ENCODE data around the gene CLCN1. TPM values are rescaled to one million over a fixed set of nuclear protein-coding genes. Genes with fewer than 3 reads are reported as not detected.
"Not testable (repeated sequence)": the region's sequence is repeated elsewhere in the genome, so short reads cannot be mapped to it uniquely, and the experiment has no call there.

Gene CLCN1
- total and polyA plus RNA-seq, 2 of the 4 experiments (the other 2 are of a cell fraction), result not detected

DNA sequence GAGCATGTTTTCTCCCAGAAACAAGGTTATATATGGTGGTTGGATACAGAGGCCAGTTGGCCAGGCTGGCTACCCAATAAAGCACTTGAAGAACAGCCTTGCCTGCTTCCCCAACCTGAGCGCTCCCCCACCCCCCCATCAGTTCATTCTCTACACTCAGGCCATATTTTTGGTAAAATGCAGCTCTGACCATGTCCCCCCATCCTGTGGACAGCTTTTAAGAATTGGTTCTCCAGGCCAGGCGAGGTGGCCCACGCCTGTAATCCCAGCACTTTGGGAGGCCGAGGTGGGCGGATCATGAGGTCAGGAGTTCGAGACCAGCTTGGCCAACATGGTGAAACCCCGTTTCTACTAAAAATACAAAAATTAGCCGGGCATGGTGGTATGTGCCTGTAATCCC lies 76.5 kb downstream of the CLCN1 start:
- Histone ChIP-seq H4K20me1 (ENCODE audit: insufficient read depth, low read length) (peaks cover 68% of the 10 kb centered on the region), H3K9me1 (ENCODE audit: insufficient read depth, low read length) (peaks cover 30% of the 10 kb centered on the region), H3K36me3 (ENCODE audit: control insufficient read depth, insufficient read depth, low read length) (peaks cover 54% of the 10 kb centered on the region), H3K79me1 (ENCODE audit: low read depth in 1 of 2, low read length in 2 of 2) (peaks cover 16 to 50% of the 10 kb centered on the region in 2 experiments; a peak in 3 of 4 replicates), H2BK5ac (ENCODE audit: low read depth, low read length, poor library complexity, severe bottlenecking) (peak overlapping the region; percentile 16), H3K27ac (ENCODE audit: insufficient read depth, low read length) (peak overlapping the region; percentile 38; the same call in 1 of the 2 replicates), H3K4me1 (ENCODE audit: control insufficient read depth, insufficient read depth, low read length) (peaks cover 40% of the 10 kb centered on the region)
- ATAC-seq (ENCODE audit: low read depth); H3K27me3 ChIP-seq (ENCODE audit: control insufficient read depth, insufficient read depth, low read length); H4K5ac ChIP-seq (ENCODE audit: low read depth, low read length); H2AFZ ChIP-seq (replicated peaks; ENCODE audit: low read length, poor library complexity); dilution Hi-C loops (cut with HindIII; ENCODE audit: low sequenced_read_pairs, unreplicated experiment); H3K14ac ChIP-seq (replicated peaks; ENCODE audit: low read depth, low read length); H4K91ac ChIP-seq (ENCODE audit: insufficient read depth, low read depth, low read length); H3K56ac ChIP-seq (ENCODE audit: extremely low read depth, insufficient read depth, low read length); H2AK9ac ChIP-seq (replicated peaks; ENCODE audit: low read depth, low read length, poor library complexity); H2AK5ac ChIP-seq (ENCODE audit: low read depth, low read length); H2BK120ac ChIP-seq (ENCODE audit: low read depth, low read length); H2BK20ac ChIP-seq (ENCODE audit: low read depth, low read length); H3K4me3 ChIP-seq (ENCODE audit: insufficient read depth, low read depth, low read length); H3K23ac ChIP-seq (ENCODE audit: low read depth, low read length); H4K8ac ChIP-seq (ENCODE audit: low read depth in 2 of 2, low read length in 2 of 2); DNase-seq; BruUV-seq (replicated peaks); H3K4me2 ChIP-seq (ENCODE audit: low read depth, low read length); H3K9me3 ChIP-seq (ENCODE audit: control insufficient read depth, insufficient read depth, low read length); H3K9ac ChIP-seq (ENCODE audit: low read depth, low read length); H3K4ac ChIP-seq (ENCODE audit: low read depth, low read length); H2BK15ac ChIP-seq (ENCODE audit: low read depth, low read length); in situ Hi-C loops (cut with MboI; ENCODE audit: low sequenced_read_pairs); H3K18ac ChIP-seq (ENCODE audit: low read depth, low read length): not testable (repeated sequence)
- intact Hi-C loops (cut with micrococcal nuclease), result loop anchor here (5.0 kb wide), 1 partner anchor 100 kb away; no protein-coding TSS in a partner anchor
- ChIA-PET POLR2A (ENCODE audit: unreplicated experiment) (interaction anchor here (0.6 to 0.9 kb wide), 3 partner anchors 48 to 73 kb away, joined by 3 to 7 read pairs (median 7); no protein-coding TSS in a partner anchor), CTCF (interaction anchor here (0.8 to 0.9 kb wide), 2 partner anchors 13 to 152 kb away, joined by 4 to 5 read pairs; no protein-coding TSS in a partner anchor)
- no CpG with 5 or more reads among the region's 8 CpGs for WGBS, 2 experiments (ENCODE audit: extremely low coverage in 2 of 2, insufficient read length in 1 of 2)

Data from IMR-90 (cell line).